Cardiac fibroblast (primary cell): Measurements from ENCODE around the gene LRRC57.

Experiments used
- DNase-seq, 2 donors: peaks; one replicate each; pipeline versions ENCODE4 v3.0.0 to v3.0.0-alpha.2; 2010; ENCODE audit warnings: low read depth in 2 of 2
- H3K4me3 ChIP-seq, 2 donors: replicated peaks in 1 of 2; 1 replicate in 1 of 2; 2 replicates in 1 of 2; pipeline ENCODE4 v1.5.1; 2011; ENCODE audit warnings: low read depth in 2 of 2, low read length in 2 of 2, mild to moderate bottlenecking in 2 of 2, moderate library complexity in 1 of 2
- TF ChIP-seq, protein P1 (sequence below): IDR thresholded peaks from one replicate; pipeline ENCODE4 v1.5.1; 2011; ENCODE audit warnings: low read depth, mild to moderate bottlenecking, low read length, inconsistent platforms

The LRRC57 gene

GRCh38 chr15:42523331-42523730, 25.3 kb downstream of the LRRC57 start:
- TF ChIP-seq, protein P1, sequence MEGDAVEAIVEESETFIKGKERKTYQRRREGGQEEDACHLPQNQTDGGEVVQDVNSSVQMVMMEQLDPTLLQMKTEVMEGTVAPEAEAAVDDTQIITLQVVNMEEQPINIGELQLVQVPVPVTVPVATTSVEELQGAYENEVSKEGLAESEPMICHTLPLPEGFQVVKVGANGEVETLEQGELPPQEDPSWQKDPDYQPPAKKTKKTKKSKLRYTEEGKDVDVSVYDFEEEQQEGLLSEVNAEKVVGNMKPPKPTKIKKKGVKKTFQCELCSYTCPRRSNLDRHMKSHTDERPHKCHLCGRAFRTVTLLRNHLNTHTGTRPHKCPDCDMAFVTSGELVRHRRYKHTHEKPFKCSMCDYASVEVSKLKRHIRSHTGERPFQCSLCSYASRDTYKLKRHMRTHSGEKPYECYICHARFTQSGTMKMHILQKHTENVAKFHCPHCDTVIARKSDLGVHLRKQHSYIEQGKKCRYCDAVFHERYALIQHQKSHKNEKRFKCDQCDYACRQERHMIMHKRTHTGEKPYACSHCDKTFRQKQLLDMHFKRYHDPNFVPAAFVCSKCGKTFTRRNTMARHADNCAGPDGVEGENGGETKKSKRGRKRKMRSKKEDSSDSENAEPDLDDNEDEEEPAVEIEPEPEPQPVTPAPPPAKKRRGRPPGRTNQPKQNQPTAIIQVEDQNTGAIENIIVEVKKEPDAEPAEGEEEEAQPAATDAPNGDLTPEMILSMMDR: no peak
- no peak for DNase-seq
- no peak overlapping the region for H3K4me3 ChIP-seq

DNA sequence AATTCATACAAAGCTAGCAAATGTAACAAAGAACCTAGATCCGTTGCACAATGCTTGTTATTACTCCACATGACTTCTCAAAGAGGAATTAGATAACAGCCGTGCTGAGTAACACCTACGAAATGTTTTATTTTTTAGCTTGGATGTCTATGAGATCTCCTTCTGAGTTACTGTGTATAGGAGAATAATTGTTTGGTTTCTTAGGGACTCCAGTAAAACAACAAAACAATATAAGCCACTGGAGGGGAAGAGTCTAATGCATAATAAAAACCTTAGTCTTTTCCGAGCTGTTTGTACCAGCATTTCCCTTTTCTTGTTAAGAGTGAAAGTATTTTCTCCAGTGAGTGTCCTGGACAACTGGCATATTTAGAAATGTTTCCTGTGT, 37.6 kb downstream of the LRRC57 start:
- TF ChIP-seq, protein P1: no peak
- H3K4me3 ChIP-seq: peak overlapping the region in 1 of 2 donors; percentile 22
- peak; percentile 85 to 89 for DNase-seq

DNA sequence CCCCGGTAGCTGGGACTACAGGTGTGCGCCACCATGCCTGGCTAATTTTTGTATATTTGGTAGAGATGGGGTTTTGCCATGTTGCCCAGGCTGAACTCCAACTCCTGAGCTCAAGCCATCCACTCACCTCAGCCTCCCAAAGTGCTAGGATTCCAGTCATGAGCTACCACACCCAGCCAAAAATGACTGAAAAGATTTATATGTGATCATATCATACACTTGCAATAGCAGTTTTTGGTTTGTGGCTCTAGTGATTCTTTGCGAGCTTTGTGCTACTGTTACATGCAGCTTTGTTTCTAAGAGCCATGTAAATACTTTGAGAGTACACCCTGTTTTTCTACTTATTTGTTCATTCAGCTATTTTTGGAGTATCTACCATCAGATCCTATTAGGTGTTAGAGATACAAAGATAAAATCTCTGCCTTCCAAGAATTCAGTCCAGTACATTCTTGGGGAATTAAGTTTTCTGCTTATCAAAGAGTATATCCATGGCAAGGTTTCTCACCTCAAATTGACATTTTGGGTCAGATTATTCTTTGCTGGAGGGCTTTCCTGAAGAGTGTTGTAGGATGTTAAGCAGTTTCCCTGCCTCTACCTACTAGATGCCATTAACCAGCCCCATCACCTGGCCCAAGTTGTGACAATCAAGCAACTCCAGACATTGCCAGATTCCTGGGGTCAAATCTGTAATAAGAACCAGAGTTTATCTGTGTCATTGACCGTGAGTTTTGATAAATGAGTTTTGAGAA, 38.2 kb downstream of the LRRC57 start:
- no peak overlapping the region for H3K4me3 ChIP-seq
- TF ChIP-seq, protein P1: no peak
- peak in 1 of 2 donors; percentile 11 for DNase-seq

DNA sequence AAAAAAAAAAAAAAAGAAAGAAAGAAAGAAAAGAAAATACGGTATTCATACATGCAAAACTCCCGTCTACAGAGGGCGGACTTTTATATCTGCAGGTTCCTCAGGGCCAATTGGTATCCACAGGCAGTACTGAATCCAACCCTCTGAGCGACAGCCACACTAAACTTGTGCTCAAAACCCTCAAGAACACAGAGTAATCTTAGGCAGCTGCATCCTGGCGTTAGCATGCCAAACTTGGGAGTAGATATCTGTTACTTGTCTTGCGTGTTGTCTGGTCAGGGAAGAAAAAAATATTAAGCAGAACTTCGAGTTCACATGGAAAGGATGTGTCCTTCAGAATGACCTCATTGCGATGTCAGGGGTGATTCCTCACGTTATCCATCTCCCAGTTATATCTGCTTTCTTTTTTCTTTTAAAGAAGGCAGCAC, 40.3 kb downstream of the LRRC57 start:
- TF ChIP-seq, protein P1: no peak
- peak; percentile 69 to 75 for DNase-seq

DNA sequence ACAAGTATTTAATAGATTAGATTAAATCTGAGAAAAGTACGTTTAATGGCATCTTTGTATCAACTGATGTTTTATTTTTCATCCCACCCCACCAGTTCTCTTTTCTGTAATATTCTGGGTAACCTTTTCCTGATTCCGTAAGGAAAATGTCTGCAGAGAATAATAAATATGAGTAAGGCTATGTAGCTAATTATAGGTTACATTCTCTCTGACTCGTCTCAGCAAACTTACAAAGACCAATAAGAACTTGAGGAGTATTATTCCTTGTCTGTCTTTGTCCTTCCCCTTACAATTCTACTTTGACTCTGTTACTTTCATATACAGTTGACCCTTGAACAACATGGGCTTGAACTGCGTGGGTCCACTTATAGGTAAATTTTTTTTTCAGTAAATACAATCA, 41.1 kb downstream of the LRRC57 start:
- DNase-seq: peak in 1 of 2 donors; percentile 9

More for the DNA sequence above, 40.3 kb downstream of the LRRC57 start:
- H3K4me3 ChIP-seq: no peak overlapping the region

DNA sequence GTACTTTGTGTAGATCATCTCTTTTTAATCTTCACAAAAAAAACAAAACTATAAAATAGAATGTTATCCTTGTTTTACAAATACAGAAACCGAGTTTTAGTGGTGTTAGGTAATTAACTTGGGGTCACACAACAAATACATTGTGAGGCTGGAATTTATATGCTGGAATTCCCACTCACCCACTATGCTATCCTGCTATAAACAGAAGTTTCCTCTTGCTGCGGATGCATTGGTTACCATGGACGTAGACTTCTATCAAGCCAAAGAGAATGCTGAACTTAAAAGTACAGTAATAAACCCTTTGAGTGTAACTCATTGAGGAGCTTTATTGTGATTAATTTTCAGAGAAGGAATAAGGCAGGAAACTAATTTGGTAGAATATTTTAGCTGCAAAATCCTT, 44.0 kb downstream of the LRRC57 start:
- H3K4me3 ChIP-seq: no peak overlapping the region
- TF ChIP-seq, protein P1: no peak
- no peak for DNase-seq

More for the DNA sequence above, 41.1 kb downstream of the LRRC57 start:
- no peak overlapping the region for H3K4me3 ChIP-seq
- TF ChIP-seq, protein P1: no peak

- TF ChIP-seq, protein P1: no peak
- DNase-seq: no peak
- H3K4me3 ChIP-seq: no peak overlapping the region
Measured at GRCh38 chr15:42503825-42504224, 44.8 kb downstream of the LRRC57 start.
